Right renal cortex interstitium (tissue), 3 donors: ENCODE results near the gene ADM2. TPM values are rescaled to one million over a fixed set of nuclear protein-coding genes. Genes with fewer than 3 reads are reported as not detected.
"Not testable (repeated sequence)": the region's sequence is repeated elsewhere in the genome, so short reads cannot be mapped to it uniquely, and the experiment has no call there.

ENCODE experiments used
- DNase-seq, 3 donors: peaks; one replicate each; pipeline ENCODE4 v3.0.0-alpha.2; 2013; ENCODE audit warnings: low read depth in 3 of 3, low spot score in 2 of 3
- polyA plus RNA-seq, 3 donors: library from polyadenylated mRNA; unstranded; fragments of 120-200 nt; gene quantifications; one replicate each; pipeline ENCODE4 v1.2.1, GENCODE V29; 2013; ENCODE audit not compliant: insufficient read length in 3 of 3

The ADM2 gene
- polyA plus RNA-seq, 3 donors: 3.2 to 5.9 (median 4.1) TPM

DNA sequence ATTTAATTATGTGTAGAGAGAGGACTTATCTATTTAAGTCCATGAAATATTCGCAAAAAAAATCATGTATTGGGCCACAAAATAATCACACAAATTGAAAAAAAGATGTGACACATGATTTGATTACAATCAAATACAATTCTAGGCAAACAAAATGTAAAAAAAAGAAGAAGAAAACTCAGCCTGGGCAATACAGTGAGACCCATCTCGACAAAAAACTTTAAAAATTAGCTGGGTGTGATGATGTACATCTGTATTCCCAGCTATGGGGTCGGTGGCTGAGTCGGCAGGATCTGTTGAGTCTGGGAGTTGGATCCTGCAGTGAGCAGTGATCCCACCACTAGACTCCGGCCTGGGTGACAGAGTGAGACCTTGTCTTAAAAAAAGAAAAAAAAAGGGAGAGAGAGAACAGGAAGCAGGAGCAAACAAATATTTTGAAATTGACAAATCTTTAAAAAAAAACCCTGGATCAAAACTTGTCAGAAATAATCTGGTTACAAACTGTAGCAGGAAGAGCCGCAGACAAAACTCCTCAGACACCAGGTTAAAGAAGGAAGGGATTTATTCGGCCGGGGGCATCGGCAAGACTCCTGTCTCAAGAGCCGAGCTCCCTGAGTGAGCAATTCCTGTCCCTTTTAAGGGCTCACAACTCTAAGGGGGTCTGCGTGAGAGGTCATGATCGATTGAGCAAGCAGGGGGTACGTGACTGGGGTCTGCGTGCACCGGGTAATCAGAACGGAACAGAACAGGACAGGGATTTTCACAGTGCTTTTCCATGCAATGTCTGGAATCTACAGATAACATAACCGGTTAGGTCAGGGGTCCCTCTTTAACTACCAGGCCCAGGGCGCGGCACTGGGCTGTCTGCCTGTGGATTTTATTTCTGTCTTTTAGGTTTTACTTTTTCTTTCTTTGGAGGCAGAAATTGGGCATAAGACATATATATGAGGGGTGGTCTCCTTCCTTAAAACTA, 51.8 kb downstream of the ADM2 start:
- DNase-seq: no peak

DNA sequence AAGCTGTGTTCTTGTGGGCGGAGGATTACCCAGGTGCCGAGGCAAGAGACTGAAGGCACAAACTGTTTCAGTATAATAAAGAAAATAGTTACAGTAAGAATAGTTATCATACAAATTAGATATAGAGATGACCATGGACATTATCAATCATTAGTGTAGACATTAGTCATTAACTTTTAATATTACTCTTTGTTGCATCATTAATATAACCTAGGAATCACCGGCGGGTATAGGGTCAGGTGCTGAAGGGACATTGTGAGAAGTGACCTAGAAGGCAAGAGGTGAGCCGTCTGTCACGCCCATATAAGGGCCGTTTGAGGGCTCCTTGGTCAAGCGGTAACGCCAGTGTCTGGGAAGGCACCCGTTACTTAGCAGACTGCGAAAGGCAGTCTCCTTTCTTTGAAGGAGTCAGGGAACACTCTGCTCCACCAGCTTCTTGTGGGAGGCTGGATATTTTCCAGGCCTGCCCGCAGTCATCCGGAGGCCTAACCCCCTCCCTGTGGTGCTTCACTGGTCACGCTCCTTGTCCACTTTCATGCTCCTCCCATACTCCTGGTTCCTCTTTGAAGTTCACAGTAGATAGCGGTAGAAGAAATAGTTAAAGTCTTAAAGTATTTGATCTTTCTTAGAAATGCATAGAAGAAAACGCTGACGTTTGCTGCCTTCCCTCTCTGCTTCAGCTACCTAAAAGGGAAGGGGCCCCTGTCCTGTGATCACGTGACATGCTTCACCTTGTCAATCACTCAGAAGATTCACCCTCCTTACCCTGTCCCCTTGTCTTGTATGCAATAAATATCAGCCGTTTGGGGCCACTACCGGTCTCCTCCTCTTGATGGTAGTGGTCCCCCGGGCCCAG, 52.7 kb downstream of the ADM2 start:
- DNase-seq: not testable (repeated sequence)

DNA sequence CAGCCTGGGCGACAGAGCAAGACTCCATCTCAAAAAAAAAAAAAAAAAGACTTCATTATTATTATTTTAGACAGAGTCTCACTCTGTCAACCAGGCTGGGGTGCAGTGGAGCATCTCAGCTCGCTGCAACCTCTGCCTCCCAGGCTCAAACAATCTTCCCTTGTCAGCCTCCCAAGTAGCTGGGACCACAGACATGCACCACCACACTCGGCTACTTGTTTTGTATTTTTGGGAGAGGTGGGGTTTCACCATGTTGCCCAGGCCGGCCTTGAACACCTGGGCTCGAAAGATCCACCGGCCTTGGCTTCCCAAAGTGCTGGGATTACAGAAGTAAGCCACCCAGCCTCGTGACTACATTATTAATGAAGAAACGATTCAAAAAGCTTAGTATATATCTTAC, 53.8 kb downstream of the ADM2 start:
- no peak for DNase-seq

Other genes with a start within 250 kb of the ADM2 start
- gene TUBGCP6, start 236.5 kb upstream of the ADM2 start, polyA plus RNA-seq: 10 to 100 TPM; 26.4 to 28.3 (median 28.1) TPM
- 10 to 100 TPM; 13.2 to 15.8 (median 13.7) TPM for gene HDAC10, start 230.3 kb upstream of the ADM2 start, polyA plus RNA-seq
- gene MAPK12, start 219.9 kb upstream of the ADM2 start, polyA plus RNA-seq: 10 to 100 TPM in 1 of 3 donors, 1 to 10 TPM in 2; 9.1 to 10.9 (median 9.9) TPM
- 1 to 10 TPM; 6.1 to 7.9 (median 6.4) TPM for gene MAPK11, start 211.2 kb upstream of the ADM2 start, polyA plus RNA-seq
- gene PLXNB2, start 173.9 kb upstream of the ADM2 start, polyA plus RNA-seq: 100 to 1,000 TPM; 193 to 218 (median 204) TPM
- 10 to 100 TPM in 2 of 3 donors, 1 to 10 TPM in 1; 9.0 to 12.0 (median 11.2) TPM for gene DENND6B, start 154.5 kb upstream of the ADM2 start, polyA plus RNA-seq
- 10 to 100 TPM; 29.8 to 31.5 (median 31.5) TPM for gene PPP6R2, start 138.2 kb upstream of the ADM2 start, polyA plus RNA-seq
- 10 to 100 TPM; 24.7 to 28.0 (median 26.6) TPM for gene SBF1, start 6.5 kb upstream of the ADM2 start, polyA plus RNA-seq
- 10 to 100 TPM in 2 of 3 donors, 1 to 10 TPM in 1; 3.2 to 19.0 (median 13.4) TPM for gene MIOX, start 5.3 kb downstream of the ADM2 start, polyA plus RNA-seq
- 10 to 100 TPM; 28.1 to 35.2 (median 32.0) TPM for gene LMF2, start 26.2 kb downstream of the ADM2 start, polyA plus RNA-seq
- 10 to 100 TPM; 35.6 to 41.1 (median 39.4) TPM for gene NCAPH2, start 26.7 kb downstream of the ADM2 start, polyA plus RNA-seq
- gene SCO2, start 44.1 kb downstream of the ADM2 start, polyA plus RNA-seq: 1 to 10 TPM in 2 of 3 donors, not detected in 1; 1.0 to 1.7 TPM
- gene TYMP, start 48.5 kb downstream of the ADM2 start, polyA plus RNA-seq: 1 to 10 TPM; 1.0 to 1.2 (median 1.1) TPM
- under 1 TPM; 0.04 to 0.86 (median 0.36) TPM for gene KLHDC7B, start 64.4 kb downstream of the ADM2 start, polyA plus RNA-seq
- gene SYCE3, start 81.4 kb downstream of the ADM2 start, polyA plus RNA-seq: under 1 TPM in 2 of 3 donors, not detected in 1; 0.28 to 0.61 TPM
- 1 to 10 TPM; 9.0 to 9.7 (median 9.1) TPM for gene CPT1B, start 96.9 kb downstream of the ADM2 start, polyA plus RNA-seq
- 10 to 100 TPM; 62.8 to 82.6 (median 82.5) TPM for gene CHKB, start 101.3 kb downstream of the ADM2 start, polyA plus RNA-seq
- gene MAPK8IP2, start 119.2 kb downstream of the ADM2 start, polyA plus RNA-seq: under 1 TPM; 0.41 to 0.57 (median 0.56) TPM
- 10 to 100 TPM; 10.3 to 14.0 (median 11.0) TPM for gene ARSA, start 146.6 kb downstream of the ADM2 start, polyA plus RNA-seq
- gene SHANK3, start 191.3 kb downstream of the ADM2 start, polyA plus RNA-seq: 10 to 100 TPM in 2 of 3 donors, 1 to 10 TPM in 1; 9.1 to 13.2 (median 12.5) TPM